Regular cardiac myocyte (primary cell): ENCODE measurements around the gene ZMPSTE24. TPM values are rescaled to one million over a fixed set of nuclear protein-coding genes. Genes with fewer than 3 reads are reported as not detected.

ENCODE experiments used
- total RNA-seq: library from RNA; depleted of rRNA; stranded (reverse); fragments of >200 nt; gene quantifications from 2 replicates; pipeline ENCODE4 v1.2.3, GENCODE V29; 2014

Gene ZMPSTE24
- total RNA-seq, result 68.8 and 129 TPM in 2 replicates

GRCh38 chr1:40257688-40258444, at the start of gene ZMPSTE24:
Gene ZMPSTE24, plus strand, starts transcription at chr1:40258236. Its CDS starts 36 bp downstream, at chr1:40258272.

DNA sequence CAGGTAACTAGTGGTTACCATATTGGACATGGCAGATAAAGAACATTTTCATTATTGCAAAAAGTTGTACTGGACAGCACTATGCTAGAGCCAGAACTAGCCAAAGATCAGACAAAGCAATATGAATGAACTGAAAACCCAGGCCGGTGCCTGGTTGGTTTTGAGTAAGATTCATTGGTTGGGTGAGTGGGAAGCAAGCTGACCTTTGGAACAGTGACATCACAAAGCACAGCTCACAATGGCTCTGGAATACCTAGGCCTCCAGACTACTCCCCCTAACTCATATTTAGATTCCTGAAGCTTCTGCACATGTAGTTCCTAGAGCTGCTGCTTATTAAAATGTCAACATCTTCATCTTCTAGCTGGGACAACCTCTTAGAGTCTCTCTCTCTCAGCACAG, 10.4 kb upstream of the ZMPSTE24 start, which contains the start of gene TMCO2:
TSS of gene TMCO2 (plus strand) at position 283 of the 400 bp plus-strand sequence. CDS start at position 340, 57 bp downstream.

DNA sequence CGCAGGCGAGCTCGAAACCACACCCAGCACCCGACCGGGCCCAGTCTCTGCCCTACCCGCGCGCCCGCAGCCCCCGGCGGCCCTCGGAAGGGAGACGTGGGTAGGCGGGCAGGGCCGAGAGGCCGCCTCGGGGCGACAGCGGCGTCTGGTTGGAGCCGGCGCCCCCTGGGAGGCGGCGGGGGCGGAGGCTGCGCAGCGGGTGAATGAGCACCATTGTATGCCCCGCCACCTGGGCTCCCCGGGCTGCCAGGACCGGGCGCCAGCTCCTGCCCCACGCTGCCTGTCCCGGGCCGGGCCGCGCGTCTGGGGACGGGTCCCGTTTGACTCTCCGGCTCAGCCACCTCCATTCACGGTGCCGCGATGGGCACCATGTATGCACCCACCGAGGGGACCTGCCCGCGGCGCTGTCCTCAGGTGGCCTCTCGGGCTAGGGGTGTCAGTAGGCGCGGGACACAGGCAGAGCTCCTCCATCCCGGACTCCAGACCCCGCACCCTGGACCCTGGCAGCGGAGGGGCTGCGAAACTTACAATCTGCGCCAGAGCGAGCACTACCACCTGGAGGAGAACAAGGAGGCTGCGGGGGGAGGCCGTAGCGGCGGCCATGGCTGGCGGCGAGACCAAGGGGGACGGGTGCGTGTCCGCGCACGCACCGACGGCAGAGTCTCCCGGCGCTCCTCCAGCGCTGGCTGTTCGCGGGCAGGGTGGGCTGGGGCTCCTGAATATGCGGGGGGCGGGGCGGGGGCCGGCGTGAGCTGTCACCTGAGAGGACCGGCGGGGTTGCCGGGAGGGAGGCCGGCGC, 58.8 kb downstream of the ZMPSTE24 start, which contains the start of gene COL9A2:
TSS of gene COL9A2 (minus strand) at position 692 of the 799 bp plus-strand sequence. CDS start at position 603, 89 bp downstream.

Other genes with a start within 250 kb of the ZMPSTE24 start
- gene CAP1, start 217.5 kb upstream of the ZMPSTE24 start, total RNA-seq, result 468 and 655 TPM in 2 replicates
- 38.6 and 59.4 TPM in 2 replicates for gene PPT1, start 161.0 kb upstream of the ZMPSTE24 start, total RNA-seq
- gene RLF, start 96.8 kb upstream of the ZMPSTE24 start, total RNA-seq, result 24.9 and 40.0 TPM in 2 replicates
- gene TMCO2, start 10.3 kb upstream of the ZMPSTE24 start, total RNA-seq, result not detected in 2 replicates
- gene COL9A2, start 59.0 kb downstream of the ZMPSTE24 start, total RNA-seq, result 0.38 and 1.4 TPM in 2 replicates
- 10.4 and 27.2 TPM in 2 replicates for gene SMAP2, start 115.5 kb downstream of the ZMPSTE24 start, total RNA-seq
- gene ZFP69B, start 192.2 kb downstream of the ZMPSTE24 start, total RNA-seq, result 2.8 and 4.2 TPM in 2 replicates
- gene ZFP69, start 219.1 kb downstream of the ZMPSTE24 start, total RNA-seq, result 2.8 and 3.3 TPM in 2 replicates